ENCODE results near the gene NES. TPM values are rescaled to one million over a fixed set of nuclear protein-coding genes. Genes with fewer than 3 reads are reported as not detected.

NES gene
- polyA plus RNA-seq, 1 of the 3 experiments (the other 2 are of a cell fraction) = 15.8 TPM

- Histone ChIP-seq H3F3A (replicated peaks; ENCODE audit: insufficient read depth) (no peaks in the 10 kb centered on the region), H4K20me1 (ENCODE audit: insufficient read depth) (no peaks in the 10 kb centered on the region), H3K27me3 (ENCODE audit: insufficient read depth) (no peaks in the 10 kb centered on the region), H3K79me2 (ENCODE audit: insufficient read depth) (no peaks in the 10 kb centered on the region), H3K9ac (no peak overlapping the region), H3K36me3 (replicated peaks in 1 of 2; ENCODE audit: control insufficient read depth in 1 of 2, insufficient read depth in 2 of 2, low read length in 1 of 2) (peaks cover 12 to 22% of the 10 kb centered on the region in 2 experiments), H3K27ac (ENCODE audit: low read depth in 2 of 2, low read length in 1 of 2) (peak overlapping the region in 1 of 2 experiments; percentile 75; a peak in 2 of 4 replicates), H3K4me2 (no peak overlapping the region), H3K4me3 (ENCODE audit: low read depth in 2 of 2, low read length in 1 of 2) (no peak overlapping the region), H3K4me1 (ENCODE audit: control insufficient read depth in 1 of 2, insufficient read depth in 2 of 2, low read depth in 1 of 2, low read length in 1 of 2) (peaks cover 9 to 51% of the 10 kb centered on the region in 2 experiments; a peak in 3 of 4 replicates), H3K9me2 (no peaks in the 10 kb centered on the region), H2AFZ (ENCODE audit: low read depth) (no peak overlapping the region), H3K9me3 (no peaks in the 10 kb centered on the region)
- WGBS (ENCODE audit: low lambda C conversion rate) = 89% methylated on average over 14 of the region's 17 CpGs
- TF ChIP-seq USF2 (IDR thresholded peaks at IDR 0.05; ENCODE audit: borderline replicate concordance, low read depth, low read length) (no peak), FOXM1 (IDR thresholded peaks at IDR 0.05; ENCODE audit: low read depth) (no peak), YY1 (IDR thresholded peaks at IDR 0.05; ENCODE audit: low read depth) (no peak), MXI1 (IDR thresholded peaks at IDR 0.05; ENCODE audit: low read depth, low read length) (peak; percentile 53; the same call in 1 of the 2 replicates), MEF2A (IDR thresholded peaks at IDR 0.05; ENCODE audit: borderline replicate concordance, low read depth) (no peak), EZH2phosphoT487 (IDR thresholded peaks at IDR 0.05; ENCODE audit: borderline replicate concordance, low read depth) (no peak), TAF1 (IDR thresholded peaks at IDR 0.05; ENCODE audit: borderline replicate concordance, low read depth, low read length) (no peak)
- CTCF ChIA-PET = interaction anchor here (0.7 to 3.9 kb wide), 9 partner anchors 9 to 57 kb away, joined by 3 to 28 read pairs (median 5); partner anchors contain the start of gene NES
- peak; percentile 66 for DNase-seq
- POLR2A ChIA-PET = interaction anchor here (2.1 kb wide), 1 partner anchor 8 kb away, joined by 18 read pairs; the partner anchor contains the start of gene NES
Observed at GRCh38 chr1:156668801-156669637, 8.2 kb downstream of the NES start.

GRCh38 chr1:156667968-156668709, 9.1 kb downstream of the NES start:
- H3K9me2 ChIP-seq = no peaks in the 10 kb centered on the region
- peaks cover 13 to 44% of the 10 kb centered on the region in 2 experiments; a peak in 3 of 4 replicates for H3K4me1 ChIP-seq (ENCODE audit: control insufficient read depth in 1 of 2, insufficient read depth in 2 of 2, low read depth in 1 of 2, low read length in 1 of 2)
- H2AFZ ChIP-seq (ENCODE audit: low read depth) = no peak overlapping the region
- no peak overlapping the region for H3K4me2 ChIP-seq
- H3K79me2 ChIP-seq (ENCODE audit: insufficient read depth) = no peaks in the 10 kb centered on the region
- H3K27ac ChIP-seq (ENCODE audit: low read depth in 2 of 2, low read length in 1 of 2) = peak overlapping the region in 1 of 2 experiments; percentile 75; a peak in 2 of 4 replicates
- no peaks in the 10 kb centered on the region for H3K9me3 ChIP-seq
- H4K20me1 ChIP-seq (ENCODE audit: insufficient read depth) = no peaks in the 10 kb centered on the region
- no peak overlapping the region for H3K9ac ChIP-seq
- no peaks in the 10 kb centered on the region for H3F3A ChIP-seq (replicated peaks; ENCODE audit: insufficient read depth)
- no peak for DNase-seq
- no peak for TF ChIP-seq MEF2A (IDR thresholded peaks at IDR 0.05; ENCODE audit: borderline replicate concordance, low read depth)
- 0 out of 2 replicates have a peak, but pooled peaks have one; percentile 7 for TF ChIP-seq SMC3 (IDR thresholded peaks at IDR 0.05; ENCODE audit: low read depth, low read length)
- TF ChIP-seq NFIC (IDR thresholded peaks at IDR 0.05; ENCODE audit: borderline replicate concordance) = no peak
- no peak for TF ChIP-seq SIN3A (IDR thresholded peaks at IDR 0.05; ENCODE audit: borderline replicate concordance, low read depth, low read length)
- ChIA-PET CTCF (interaction anchor here (0.6 to 3.9 kb wide), 10 partner anchors 9 to 58 kb away, joined by 3 to 28 read pairs (median 6); partner anchors contain the start of genes HAPLN2 and NES), POLR2A (interaction anchor here (0.6 to 2.1 kb wide), 3 partner anchors 9 to 545 kb away, joined by 3 to 18 read pairs (median 3); partner anchors contain the start of gene NES)
- 84% methylated on average over 4 of the region's 9 CpGs for WGBS (ENCODE audit: low lambda C conversion rate)
- H3K4me3 ChIP-seq (ENCODE audit: low read depth in 2 of 2, low read length in 1 of 2) = no peak overlapping the region
- H3K36me3 ChIP-seq (replicated peaks in 1 of 2; ENCODE audit: control insufficient read depth in 1 of 2, insufficient read depth in 2 of 2, low read length in 1 of 2) = peaks cover 12 to 19% of the 10 kb centered on the region in 2 experiments
- H3K27me3 ChIP-seq (ENCODE audit: insufficient read depth) = no peaks in the 10 kb centered on the region

Data from SK-N-SH (cell line).